LoVo (cell line): Measurements from ENCODE around the gene ITM2C.
A peak's percentile ranks its signal among the peaks of the same experiment; 100 is the strongest.

Experiments
- DNase-seq: peaks from one replicate; pipeline ENCODE4 v3.0.0-alpha.2; 2016; ENCODE audit warnings: low spot score

Gene ITM2C

GRCh38 chr2:230908092-230908594, 43.4 kb downstream of the ITM2C start:
- no peak for DNase-seq

- peak; percentile 83 for DNase-seq
Measured at GRCh38 chr2:230908595-230909191, 44.0 kb downstream of the ITM2C start.

GRCh38 chr2:230909841-230910545, 45.3 kb downstream of the ITM2C start:
- no peak for DNase-seq

- no peak for DNase-seq
Measured at GRCh38 chr2:230910546-230911177, 45.9 kb downstream of the ITM2C start.

GRCh38 chr2:230912046-230912445, 47.3 kb downstream of the ITM2C start:
- no peak for DNase-seq

GRCh38 chr2:230912724-230913123, 48.0 kb downstream of the ITM2C start:
- DNase-seq: no peak

- no peak for DNase-seq
Measured at GRCh38 chr2:230913406-230914143, 48.8 kb downstream of the ITM2C start.

- no peak for DNase-seq
Measured at GRCh38 chr2:230914886-230915285, 50.1 kb downstream of the ITM2C start.

GRCh38 chr2:230915319-230915718, 50.6 kb downstream of the ITM2C start:
- DNase-seq: no peak

GRCh38 chr2:230916218-230916617, 51.5 kb downstream of the ITM2C start:
- no peak for DNase-seq

GRCh38 chr2:230919240-230919639, 54.5 kb downstream of the ITM2C start:
- no peak for DNase-seq

- DNase-seq: no peak
Measured at GRCh38 chr2:230919681-230920080, 54.9 kb downstream of the ITM2C start.

- DNase-seq: no peak
Measured at GRCh38 chr2:230920167-230920566, 55.4 kb downstream of the ITM2C start.

GRCh38 chr2:230921806-230922595, 57.3 kb downstream of the ITM2C start:
- no peak for DNase-seq

- no peak for DNase-seq
Measured at GRCh38 chr2:230922951-230923717, 58.4 kb downstream of the ITM2C start.

- DNase-seq: no peak
Measured at GRCh38 chr2:230924092-230924469, 59.3 kb downstream of the ITM2C start.

GRCh38 chr2:230924470-230925341, 60.0 kb downstream of the ITM2C start, which contains the start of gene GPR55:
GPR55 (minus strand) TSS chr2:230925242; CDS start chr2:230910962, 14,280 bp downstream.
- no peak for DNase-seq

- DNase-seq: no peak
Measured at GRCh38 chr2:230925443-230925878, 60.7 kb downstream of the ITM2C start.

- no peak for DNase-seq
Measured at GRCh38 chr2:230925879-230926765, 61.4 kb downstream of the ITM2C start.
